Measurements from ENCODE around the gene XCR1. TPM values are rescaled to one million over a fixed set of nuclear protein-coding genes. Genes with fewer than 3 reads are reported as not detected.
A peak's percentile ranks its signal among the peaks of the same experiment; 100 is the strongest.

Gene XCR1
- total RNA-seq, 4 donors from 2014 or later, result under 0.01 to 0.07 (median 0.04) TPM; not detected in 1

- TF ChIP-seq POLR2A (IDR thresholded peaks at IDR 0.05) (no peak), POLR2AphosphoS5 (IDR thresholded peaks at IDR 0.05) (peak; percentile 4), EP300 (IDR thresholded peaks at IDR 0.05) (no peak)
- TF ChIP-seq, protein P1, sequence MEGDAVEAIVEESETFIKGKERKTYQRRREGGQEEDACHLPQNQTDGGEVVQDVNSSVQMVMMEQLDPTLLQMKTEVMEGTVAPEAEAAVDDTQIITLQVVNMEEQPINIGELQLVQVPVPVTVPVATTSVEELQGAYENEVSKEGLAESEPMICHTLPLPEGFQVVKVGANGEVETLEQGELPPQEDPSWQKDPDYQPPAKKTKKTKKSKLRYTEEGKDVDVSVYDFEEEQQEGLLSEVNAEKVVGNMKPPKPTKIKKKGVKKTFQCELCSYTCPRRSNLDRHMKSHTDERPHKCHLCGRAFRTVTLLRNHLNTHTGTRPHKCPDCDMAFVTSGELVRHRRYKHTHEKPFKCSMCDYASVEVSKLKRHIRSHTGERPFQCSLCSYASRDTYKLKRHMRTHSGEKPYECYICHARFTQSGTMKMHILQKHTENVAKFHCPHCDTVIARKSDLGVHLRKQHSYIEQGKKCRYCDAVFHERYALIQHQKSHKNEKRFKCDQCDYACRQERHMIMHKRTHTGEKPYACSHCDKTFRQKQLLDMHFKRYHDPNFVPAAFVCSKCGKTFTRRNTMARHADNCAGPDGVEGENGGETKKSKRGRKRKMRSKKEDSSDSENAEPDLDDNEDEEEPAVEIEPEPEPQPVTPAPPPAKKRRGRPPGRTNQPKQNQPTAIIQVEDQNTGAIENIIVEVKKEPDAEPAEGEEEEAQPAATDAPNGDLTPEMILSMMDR (IDR thresholded peaks at IDR 0.05), result no peak
- H3K9me3 ChIP-seq, result no peaks in the 10 kb centered on the region
- H3K4me1 ChIP-seq, result peaks cover 28 to 99% (median 70%) of the 10 kb centered on the region in 3 donors
- 50 to 66% methylated on average over 2 to 4 of the region's 4 CpGs for WGBS, 2 donors (ENCODE audit: low coverage in 1 of 2)
- no peak for ATAC-seq
- no peaks in the 10 kb centered on the region for H3K27me3 ChIP-seq
- no peak overlapping the region for H3K4me3 ChIP-seq
- H3K36me3 ChIP-seq, result peaks cover 0 to 13% of the 10 kb centered on the region in 2 donors
- peak overlapping the region; percentile 68 to 86 (median 82) for H3K27ac ChIP-seq
Observed at GRCh38 chr3:45988362-45988761, 38.9 kb downstream of the XCR1 start.

- no peak overlapping the region for H3K4me3 ChIP-seq
- 0 to 19% methylated on average over 4 to 6 of the region's 8 CpGs for WGBS, 2 donors (ENCODE audit: low coverage in 1 of 2)
- peak overlapping the region; percentile 68 to 86 (median 82) for H3K27ac ChIP-seq
- peaks cover 25 to 97% (median 63%) of the 10 kb centered on the region in 3 donors for H3K4me1 ChIP-seq
- H3K36me3 ChIP-seq, result peaks cover 0 to 20% of the 10 kb centered on the region in 2 donors
- no peaks in the 10 kb centered on the region for H3K27me3 ChIP-seq
- no peaks in the 10 kb centered on the region for H3K9me3 ChIP-seq
- TF ChIP-seq POLR2AphosphoS5 (IDR thresholded peaks at IDR 0.05), result peak; percentile 49
- TF ChIP-seq POLR2A (IDR thresholded peaks at IDR 0.05), result no peak
- peak; percentile 78 for ATAC-seq
Observed at GRCh38 chr3:45987368-45988291, 39.7 kb downstream of the XCR1 start.

GRCh38 chr3:45986303-45986982 is 40.8 kb downstream of the XCR1 start:
- H3K36me3 ChIP-seq, result peaks cover 0 to 32% of the 10 kb centered on the region in 2 donors
- H3K4me1 ChIP-seq, result peaks cover 23 to 86% (median 51%) of the 10 kb centered on the region in 3 donors
- no peak overlapping the region for H3K4me3 ChIP-seq
- WGBS, 2 donors (ENCODE audit: low coverage in 1 of 2), result 20% methylated on average over 1 of the region's 5 CpGs; no CpG with 5 or more reads in 1 of the 2 donors
- H3K27me3 ChIP-seq, result no peaks in the 10 kb centered on the region
- ATAC-seq, result peak; percentile 50
- TF ChIP-seq POLR2AphosphoS5 (IDR thresholded peaks at IDR 0.05) (peak; percentile 76), EP300 (IDR thresholded peaks at IDR 0.05) (no peak), POLR2A (IDR thresholded peaks at IDR 0.05) (no peak)
- TF ChIP-seq, protein P1 (IDR thresholded peaks at IDR 0.05), result no peak
- no peaks in the 10 kb centered on the region for H3K9me3 ChIP-seq
- H3K27ac ChIP-seq, result peak overlapping the region; percentile 68 to 86 (median 82)

DNA sequence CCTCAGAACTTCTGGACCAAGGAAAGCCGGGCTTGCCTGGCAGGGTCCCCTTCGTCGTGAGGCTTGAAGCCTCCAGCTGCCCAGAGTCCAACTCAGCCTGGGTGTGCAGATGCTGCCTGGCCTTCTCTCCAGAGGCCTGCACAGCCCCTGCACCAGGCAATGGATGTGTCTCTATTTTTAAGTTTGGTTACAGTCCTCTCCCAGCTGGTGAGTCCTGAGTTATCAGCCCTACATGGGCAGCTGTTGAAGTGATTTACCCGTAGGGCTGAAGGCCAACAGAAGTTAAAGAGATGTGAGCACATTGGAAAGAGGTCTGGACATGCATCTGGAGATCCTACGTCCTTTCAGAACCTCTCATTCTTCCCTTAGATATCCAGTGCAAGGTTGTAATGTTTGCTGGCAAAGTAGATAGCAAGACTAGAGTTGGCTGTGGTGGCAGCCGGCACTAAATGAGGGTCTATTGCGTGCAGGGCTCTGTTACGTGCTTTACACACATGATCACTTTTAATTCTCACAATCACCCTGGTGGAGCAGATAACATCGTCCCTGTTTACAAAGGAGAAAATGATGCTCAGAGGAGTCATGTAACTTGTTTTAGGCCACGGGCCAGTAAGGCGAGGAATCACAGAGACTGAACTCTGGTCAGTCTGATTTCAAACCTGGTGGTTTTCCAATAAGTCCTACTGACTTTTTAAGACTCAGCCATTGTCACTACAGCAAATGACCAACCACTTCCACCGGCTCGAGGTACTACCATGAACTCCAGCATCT is 41.6 kb downstream of the XCR1 start:
- WGBS, 2 donors (ENCODE audit: low coverage in 1 of 2), result 43 to 53% methylated on average over 5 to 6 of the region's 13 CpGs
- TF ChIP-seq, protein P1 (IDR thresholded peaks at IDR 0.05), result no peak
- TF ChIP-seq POLR2AphosphoS5 (IDR thresholded peaks at IDR 0.05), result no peak
- ATAC-seq, result no peak
- peak overlapping the region; percentile 68 to 86 (median 82) for H3K27ac ChIP-seq
- H3K4me1 ChIP-seq, result peaks cover 23 to 80% (median 49%) of the 10 kb centered on the region in 3 donors
- H3K27me3 ChIP-seq, result no peaks in the 10 kb centered on the region
- no peaks in the 10 kb centered on the region for H3K9me3 ChIP-seq
- no peak overlapping the region for H3K4me3 ChIP-seq
- H3K36me3 ChIP-seq, result peaks cover 0 to 39% of the 10 kb centered on the region in 2 donors
